Neural cell (in vitro differentiated cells): ENCODE data around the gene DHPS.
"Not testable (repeated sequence)": the region's sequence is repeated elsewhere in the genome, so short reads cannot be mapped to it uniquely, and the experiment has no call there.

Source experiments
- EP300 ChIP-seq: fragments of 450-650 bp; conservative IDR thresholded peaks from 2 replicates; pipeline ENCODE4 v1.6.1; 2014; ENCODE audit warnings: antibody characterized with exemption, mild to moderate bottlenecking, moderate library complexity; ENCODE audit not compliant: poor library complexity, severe bottlenecking
- EZH2 ChIP-seq: fragments of 200-600, 300-800 bp; shearing (Covaris generic), sonication (generic); IDR thresholded peaks from 2 replicates; pipeline ENCODE4 v1.6.1; 2014; ENCODE audit warnings: antibody characterized with exemption, low read length, borderline replicate concordance, mild to moderate bottlenecking; ENCODE audit not compliant: insufficient read depth, poor library complexity, severe bottlenecking
- POLR2AphosphoS5 ChIP-seq: IDR thresholded peaks from 2 replicates; pipeline ENCODE4 v1.6.1; 2012
- RAD21 ChIP-seq: fragments of 450-650 bp; conservative IDR thresholded peaks from 2 replicates; pipeline ENCODE4 v1.6.1; 2014; ENCODE audit warnings: antibody characterized with exemption, mild to moderate bottlenecking, moderate library complexity
- SMC3 ChIP-seq: fragments of 450-650 bp; conservative IDR thresholded peaks from 2 replicates; pipeline ENCODE4 v1.6.1; 2014; ENCODE audit warnings: antibody characterized with exemption, mild to moderate bottlenecking, moderate library complexity; ENCODE audit not compliant: poor library complexity
- TF ChIP-seq, protein P1 (sequence below): fragments of 450-650 bp; IDR thresholded peaks from 2 replicates; pipeline ENCODE4 v1.5.1; 2014; ENCODE audit warnings: antibody characterized with exemption, mild to moderate bottlenecking, moderate library complexity; ENCODE audit not compliant: poor library complexity, severe bottlenecking
- TF ChIP-seq, protein P2 (sequence below): IDR thresholded peaks from 2 replicates; pipeline ENCODE4 v1.6.1; 2012; ENCODE audit warnings: borderline replicate concordance

DNA sequence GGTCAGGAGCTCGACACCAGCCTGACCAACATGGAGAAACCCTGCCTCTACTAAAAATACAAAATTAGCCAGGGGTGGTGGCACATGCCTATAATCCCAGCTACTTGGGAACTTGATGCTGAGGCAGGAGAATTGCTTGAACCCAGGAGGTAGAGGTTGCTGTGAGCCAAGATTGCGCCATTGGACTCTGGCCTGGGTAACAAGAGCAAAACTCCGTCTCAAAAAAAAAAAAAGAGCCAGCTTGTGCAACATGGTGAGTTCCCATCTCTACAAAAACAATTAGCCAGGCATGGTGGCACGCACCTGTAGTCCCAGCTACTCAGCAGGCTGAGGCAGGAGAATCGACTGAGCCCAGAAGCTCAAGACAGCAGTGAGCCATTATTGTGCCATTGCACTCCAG is 3.6 kb downstream of the DHPS start:
- TF ChIP-seq, protein P1, sequence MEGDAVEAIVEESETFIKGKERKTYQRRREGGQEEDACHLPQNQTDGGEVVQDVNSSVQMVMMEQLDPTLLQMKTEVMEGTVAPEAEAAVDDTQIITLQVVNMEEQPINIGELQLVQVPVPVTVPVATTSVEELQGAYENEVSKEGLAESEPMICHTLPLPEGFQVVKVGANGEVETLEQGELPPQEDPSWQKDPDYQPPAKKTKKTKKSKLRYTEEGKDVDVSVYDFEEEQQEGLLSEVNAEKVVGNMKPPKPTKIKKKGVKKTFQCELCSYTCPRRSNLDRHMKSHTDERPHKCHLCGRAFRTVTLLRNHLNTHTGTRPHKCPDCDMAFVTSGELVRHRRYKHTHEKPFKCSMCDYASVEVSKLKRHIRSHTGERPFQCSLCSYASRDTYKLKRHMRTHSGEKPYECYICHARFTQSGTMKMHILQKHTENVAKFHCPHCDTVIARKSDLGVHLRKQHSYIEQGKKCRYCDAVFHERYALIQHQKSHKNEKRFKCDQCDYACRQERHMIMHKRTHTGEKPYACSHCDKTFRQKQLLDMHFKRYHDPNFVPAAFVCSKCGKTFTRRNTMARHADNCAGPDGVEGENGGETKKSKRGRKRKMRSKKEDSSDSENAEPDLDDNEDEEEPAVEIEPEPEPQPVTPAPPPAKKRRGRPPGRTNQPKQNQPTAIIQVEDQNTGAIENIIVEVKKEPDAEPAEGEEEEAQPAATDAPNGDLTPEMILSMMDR = not testable (repeated sequence)
- not testable (repeated sequence) for TF ChIP-seq EP300, SMC3, POLR2AphosphoS5, EZH2, RAD21
- TF ChIP-seq, protein P2, sequence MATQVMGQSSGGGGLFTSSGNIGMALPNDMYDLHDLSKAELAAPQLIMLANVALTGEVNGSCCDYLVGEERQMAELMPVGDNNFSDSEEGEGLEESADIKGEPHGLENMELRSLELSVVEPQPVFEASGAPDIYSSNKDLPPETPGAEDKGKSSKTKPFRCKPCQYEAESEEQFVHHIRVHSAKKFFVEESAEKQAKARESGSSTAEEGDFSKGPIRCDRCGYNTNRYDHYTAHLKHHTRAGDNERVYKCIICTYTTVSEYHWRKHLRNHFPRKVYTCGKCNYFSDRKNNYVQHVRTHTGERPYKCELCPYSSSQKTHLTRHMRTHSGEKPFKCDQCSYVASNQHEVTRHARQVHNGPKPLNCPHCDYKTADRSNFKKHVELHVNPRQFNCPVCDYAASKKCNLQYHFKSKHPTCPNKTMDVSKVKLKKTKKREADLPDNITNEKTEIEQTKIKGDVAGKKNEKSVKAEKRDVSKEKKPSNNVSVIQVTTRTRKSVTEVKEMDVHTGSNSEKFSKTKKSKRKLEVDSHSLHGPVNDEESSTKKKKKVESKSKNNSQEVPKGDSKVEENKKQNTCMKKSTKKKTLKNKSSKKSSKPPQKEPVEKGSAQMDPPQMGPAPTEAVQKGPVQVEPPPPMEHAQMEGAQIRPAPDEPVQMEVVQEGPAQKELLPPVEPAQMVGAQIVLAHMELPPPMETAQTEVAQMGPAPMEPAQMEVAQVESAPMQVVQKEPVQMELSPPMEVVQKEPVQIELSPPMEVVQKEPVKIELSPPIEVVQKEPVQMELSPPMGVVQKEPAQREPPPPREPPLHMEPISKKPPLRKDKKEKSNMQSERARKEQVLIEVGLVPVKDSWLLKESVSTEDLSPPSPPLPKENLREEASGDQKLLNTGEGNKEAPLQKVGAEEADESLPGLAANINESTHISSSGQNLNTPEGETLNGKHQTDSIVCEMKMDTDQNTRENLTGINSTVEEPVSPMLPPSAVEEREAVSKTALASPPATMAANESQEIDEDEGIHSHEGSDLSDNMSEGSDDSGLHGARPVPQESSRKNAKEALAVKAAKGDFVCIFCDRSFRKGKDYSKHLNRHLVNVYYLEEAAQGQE = not testable (repeated sequence)
